HG02759 (cell line): Measurements from ENCODE around the gene SDK2.

Experiments
- ATAC-seq: cut with Tn5 transposase; IDR thresholded peaks from one replicate; pipeline ENCODE4 v1.9.1; 2021; ENCODE audit warnings: mild to moderate bottlenecking, moderate library complexity; ENCODE audit not compliant: unreplicated experiment

The SDK2 gene

DNA sequence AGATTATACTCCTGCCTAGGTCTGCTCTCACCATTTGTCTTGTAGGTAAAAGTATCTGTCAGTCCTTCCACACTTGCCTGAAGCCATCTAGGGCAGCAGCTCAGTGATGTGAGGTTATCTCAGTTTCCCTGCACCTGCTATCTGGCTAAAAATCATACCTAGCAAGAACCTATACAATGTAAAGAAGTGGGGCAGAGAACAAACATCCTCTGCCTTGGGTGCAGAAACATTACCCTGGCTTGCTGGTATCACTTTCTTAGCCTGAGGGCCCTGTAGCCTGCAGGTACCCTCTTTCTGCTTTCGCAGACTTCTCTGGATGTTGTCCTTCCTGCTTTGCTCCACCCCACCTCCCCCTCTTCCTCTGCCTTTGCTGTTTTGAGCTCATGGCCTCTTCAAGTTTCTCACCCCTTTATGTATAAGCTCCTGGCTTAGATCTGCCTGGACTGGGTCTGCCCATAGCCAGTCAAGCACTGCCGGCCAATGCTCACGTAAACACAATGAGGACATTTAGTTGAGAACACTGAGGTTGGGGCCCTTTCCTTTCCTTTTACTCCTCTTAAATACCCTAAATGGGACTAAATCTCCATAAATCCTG is 8.7 kb upstream of the SDK2 start:
- ATAC-seq = no peak

DNA sequence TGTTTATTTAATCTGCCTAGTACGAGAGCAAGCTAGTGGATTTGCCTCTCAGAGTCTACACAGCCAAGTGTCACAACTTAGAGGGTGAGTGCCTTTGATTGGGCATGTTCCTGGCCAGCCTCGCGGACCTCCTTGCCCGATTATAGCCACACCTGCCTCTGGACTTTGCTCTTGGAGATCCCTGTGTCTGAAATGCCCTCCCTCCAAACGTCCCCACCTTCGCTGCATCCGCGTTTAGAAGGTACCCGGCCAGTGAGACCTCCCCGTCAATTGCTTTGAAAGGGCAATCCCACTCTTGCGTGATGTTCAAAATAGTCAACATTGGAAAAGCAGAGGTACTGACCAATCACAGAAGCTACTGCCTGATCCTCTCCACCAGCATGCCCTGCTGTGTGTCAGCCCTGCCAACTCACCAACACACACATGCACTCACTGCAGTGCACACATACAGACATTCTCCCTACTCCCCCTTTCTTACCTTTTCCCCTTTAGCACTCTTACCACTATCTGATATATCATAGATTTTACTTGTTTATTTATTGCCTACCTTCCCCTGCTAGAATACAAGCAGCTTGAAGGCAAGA is 6.5 kb upstream of the SDK2 start:
- ATAC-seq = no peak

DNA sequence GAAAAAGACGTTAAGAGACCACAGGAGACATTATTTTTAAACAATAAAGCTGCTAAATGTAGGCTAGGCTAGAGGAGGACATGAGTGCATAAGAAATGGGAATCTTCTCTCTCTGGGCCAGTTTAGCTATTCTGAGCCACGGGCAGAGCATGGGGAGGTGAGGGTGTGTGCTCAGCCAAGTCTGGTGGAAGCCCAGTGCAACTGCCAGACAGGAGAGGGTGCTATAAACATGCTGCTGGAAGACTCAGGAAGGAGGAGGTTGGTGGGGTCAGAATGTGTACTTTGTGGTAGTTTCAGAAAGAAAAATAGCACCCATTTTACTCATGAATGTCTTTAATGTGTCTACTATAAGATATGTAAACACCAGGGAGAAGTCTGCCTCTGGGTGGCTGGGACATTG is 5.9 kb upstream of the SDK2 start:
- ATAC-seq = no peak

DNA sequence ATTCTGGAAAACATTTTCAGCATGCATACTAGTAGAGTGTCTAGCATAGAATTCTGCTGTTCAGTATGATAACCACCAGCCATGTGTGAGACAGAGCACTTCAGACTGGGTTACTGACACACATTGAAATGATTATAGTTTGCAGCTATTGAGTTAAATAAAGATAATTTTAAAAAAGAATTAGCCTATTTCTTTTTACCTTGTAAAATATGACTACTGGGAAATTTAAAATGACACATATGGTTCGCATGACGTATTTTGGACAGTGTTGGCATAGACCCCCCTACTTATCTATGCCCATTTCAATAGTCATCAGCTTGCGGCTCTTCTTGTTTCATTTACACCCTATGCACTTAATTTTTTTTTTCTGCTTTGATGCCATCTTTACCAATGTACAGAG is 4.7 kb upstream of the SDK2 start:
- ATAC-seq = no peak

DNA sequence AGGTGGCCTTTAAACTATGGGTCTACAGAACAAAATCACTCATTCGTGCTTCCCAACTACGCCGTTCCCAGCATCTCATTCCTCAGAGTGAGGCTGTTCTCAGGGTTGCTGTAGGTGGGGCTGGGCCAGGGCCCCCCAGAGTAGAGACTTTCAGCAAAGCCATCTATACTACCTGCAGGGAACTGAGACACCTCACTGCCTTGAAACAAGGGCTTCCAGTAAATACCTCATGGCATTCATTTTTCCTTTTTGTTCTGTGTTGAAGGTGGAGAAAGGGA is 4.2 kb upstream of the SDK2 start:
- no peak for ATAC-seq

DNA sequence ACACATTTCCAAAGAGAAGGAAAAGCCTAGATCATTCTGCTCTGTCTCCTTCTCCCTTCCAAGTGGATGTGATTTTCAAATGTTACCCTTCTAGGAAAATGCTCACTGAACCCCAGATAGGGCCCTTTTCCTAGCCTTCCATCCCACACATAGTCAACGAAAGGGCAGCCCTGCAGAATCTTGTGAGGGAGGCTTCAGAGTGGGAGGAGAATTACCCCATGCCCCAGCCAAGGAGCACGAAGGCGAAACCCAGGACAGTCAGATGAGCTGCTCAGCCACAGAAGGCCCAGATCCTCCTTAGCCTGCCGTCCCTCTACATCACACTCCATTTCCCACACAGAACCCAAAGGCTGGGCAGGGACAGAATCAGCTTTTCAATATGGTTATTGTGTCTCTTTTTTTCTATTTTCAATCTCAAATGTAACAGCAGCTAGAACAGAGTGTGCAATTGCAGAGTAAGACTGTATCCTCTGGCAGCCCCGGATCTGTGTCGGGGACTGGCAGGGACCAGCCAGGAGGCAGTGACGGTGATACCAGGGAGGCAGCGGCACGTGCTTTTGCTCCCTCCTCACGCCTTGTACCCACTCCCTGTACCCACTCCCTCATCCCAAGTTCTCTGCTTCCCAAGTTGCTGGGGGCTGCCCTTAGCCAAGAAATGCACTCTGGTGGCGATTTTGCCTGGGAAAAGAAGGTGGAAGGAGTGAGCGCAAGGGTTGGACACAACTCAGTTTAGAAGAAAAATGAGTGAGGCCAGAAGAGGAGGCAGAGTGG is 3.7 kb upstream of the SDK2 start:
- ATAC-seq = no peak

DNA sequence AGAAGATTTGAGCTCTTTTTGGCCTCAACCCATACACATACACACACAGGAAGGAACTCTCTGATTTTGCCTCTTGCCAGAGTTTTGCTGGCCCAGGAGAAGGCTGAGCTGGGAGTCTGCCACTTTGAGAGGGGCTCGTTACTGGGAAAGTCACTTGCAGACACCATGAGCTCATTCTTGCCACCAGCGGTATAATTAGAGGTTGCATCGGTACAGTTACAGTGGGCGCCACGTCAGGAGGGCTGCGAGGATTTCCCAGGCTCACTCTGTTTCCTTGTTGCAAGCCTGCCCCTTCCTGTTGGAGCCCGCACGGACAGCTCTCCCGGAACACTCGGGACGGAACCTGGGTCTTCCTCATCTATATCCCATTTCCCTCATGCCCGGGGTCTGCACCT is 3.1 kb upstream of the SDK2 start:
- no peak for ATAC-seq

DNA sequence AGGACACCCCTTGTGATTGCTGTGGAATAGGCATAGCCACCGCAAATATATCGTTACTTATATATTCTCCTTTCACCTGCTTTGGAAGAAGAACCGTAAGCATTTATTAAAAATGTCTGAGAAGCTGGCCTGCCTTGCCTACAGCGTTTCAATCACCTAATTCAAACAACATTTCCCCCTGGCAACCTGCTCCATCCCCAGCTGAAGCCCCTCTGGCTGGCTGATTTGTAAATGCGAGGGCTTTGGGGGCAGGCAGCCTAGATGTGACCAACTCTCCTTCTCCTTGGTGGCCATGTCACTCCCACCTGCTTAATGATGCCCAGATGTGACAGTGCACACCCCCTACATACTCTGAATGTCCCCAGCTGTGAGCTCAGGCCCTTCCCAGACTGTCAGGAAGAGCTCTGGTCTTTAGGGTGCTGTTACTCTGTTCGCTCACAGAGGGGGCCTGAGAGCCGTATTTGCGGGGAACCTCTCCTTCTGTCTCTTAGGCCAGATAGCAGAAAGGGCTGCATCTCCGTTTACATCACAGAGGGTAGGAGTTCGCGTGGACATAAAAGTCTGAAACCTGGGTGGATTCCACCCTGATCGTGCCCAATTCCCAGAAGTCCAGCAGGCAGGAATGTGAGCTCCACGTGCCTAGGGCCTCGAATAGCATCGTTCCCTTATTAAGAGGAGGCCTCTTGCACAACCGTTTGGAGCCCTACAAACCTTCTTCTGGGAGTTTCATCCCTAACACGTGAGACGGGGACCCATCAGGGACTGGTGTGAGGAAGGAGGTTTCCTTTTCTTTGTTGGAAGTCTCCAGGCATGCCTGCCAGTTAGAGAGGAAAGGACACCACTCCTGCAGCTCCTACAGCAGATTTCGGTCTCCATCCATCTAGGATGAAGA is 2.4 kb upstream of the SDK2 start:
- no peak for ATAC-seq

DNA sequence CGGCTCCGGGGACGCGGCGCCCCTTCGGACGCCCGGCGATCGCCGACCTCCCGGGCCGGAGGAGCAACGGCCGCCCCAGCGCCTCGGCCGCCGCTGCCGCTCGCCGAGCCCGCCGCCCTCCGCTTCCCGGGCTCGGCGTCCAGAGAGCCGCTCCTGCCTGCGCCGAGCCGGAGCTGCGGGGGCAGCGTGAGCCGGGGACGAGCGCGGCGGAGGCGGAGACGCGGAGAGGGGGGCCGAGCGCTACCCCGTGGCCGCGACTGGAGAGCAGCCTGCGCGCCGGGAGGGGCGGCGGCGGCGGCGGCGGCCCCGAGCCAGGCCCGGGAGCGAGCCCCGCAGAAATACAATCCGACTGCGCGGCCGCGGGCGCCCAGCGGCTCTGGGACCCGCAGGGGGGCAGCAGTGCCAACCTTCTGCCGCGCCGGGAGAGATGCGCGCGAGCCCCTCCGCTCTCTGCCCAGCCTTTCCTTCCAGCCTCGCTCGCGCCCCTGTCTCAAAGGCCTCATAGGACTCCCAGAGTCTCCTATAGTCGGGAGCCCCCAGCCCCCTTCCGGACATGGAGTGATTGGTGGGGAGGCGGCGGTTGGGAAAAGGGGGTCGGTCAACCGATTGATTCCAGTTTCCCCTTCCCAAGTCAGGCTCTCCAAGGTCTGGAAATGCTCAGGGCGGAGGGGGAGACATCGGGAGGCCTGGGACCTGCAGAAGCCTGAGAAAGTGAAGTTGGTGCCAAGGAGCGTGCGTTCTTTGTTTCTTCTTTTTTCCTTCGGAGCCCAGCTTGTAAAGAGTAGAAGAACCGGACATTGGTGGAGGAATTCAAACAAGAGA is 1.0 kb upstream of the SDK2 start:
- ATAC-seq = no peak

DNA sequence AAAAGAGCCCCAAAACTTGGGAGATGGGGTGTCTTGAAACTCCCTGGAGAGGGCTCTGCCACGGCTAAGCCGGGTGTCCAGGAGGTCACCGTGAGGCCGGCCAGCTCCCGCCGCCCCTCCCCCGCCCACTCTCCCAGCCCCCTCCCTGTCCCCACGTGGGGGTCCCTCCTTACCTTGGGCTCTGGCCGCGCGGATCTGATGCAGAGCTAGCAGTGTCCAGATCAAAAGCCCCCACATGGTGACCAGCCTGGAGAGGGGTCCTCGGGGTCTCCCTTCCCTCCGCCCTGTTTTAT is 447 bp downstream of the SDK2 start:
- ATAC-seq = no peak

DNA sequence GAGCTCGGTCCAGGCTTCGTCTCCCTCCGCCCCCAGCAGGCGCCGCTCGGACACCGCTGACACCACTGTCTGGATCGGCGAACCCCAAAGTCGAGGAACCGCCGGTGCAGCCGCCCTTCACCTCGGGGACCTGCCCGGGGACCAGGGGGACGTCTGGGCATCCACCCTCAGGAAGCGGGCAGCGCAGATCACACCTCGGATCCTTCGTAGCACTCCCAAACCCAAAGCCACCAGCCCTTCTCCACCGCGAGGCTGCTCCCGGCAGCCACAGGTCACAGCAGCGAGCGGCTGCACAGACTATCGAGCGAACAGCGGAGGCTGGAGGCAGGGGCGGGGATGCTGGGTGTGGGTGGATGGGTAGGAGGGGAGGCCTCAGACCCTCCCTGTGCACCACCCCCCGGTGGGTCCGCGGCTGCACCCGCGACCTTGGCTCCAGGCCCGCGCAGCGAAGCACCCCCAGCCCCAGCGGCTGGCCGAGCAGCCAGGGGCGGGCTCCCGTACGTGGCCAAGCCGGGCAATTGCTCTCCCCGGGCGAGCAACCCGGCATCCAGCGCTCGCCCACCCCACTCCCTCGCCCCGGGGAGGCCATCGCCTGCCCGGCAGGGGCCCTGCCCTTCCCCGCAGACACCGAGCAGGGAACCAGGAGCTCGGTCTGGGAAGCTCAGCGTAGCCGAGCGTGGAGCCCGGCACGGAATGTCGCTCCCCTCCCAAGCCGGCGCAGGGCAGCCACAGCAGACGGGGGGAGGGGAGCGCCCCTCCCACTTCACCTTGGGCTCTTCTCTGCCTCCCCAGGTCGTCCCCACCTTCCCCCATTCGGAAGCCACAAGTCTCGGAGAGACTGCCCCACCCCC is 1.0 kb downstream of the SDK2 start:
- ATAC-seq = no peak

DNA sequence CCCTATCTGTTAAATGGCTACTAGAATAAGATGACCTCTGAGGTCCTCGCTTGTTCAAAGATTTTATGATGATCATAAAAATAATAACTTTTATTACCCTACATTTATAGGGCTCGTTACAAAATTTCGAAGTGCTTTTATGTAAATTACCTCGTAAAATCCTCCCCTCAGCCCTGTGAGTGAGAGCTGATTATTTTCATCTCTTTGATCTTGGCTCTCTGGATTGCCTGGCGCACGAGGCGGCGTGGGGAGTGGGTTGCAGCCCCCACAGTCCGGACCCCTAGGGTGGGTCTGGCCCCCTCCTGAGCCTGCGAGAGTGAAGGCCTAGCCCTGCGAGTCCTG is 1.6 kb downstream of the SDK2 start:
- ATAC-seq = no peak

DNA sequence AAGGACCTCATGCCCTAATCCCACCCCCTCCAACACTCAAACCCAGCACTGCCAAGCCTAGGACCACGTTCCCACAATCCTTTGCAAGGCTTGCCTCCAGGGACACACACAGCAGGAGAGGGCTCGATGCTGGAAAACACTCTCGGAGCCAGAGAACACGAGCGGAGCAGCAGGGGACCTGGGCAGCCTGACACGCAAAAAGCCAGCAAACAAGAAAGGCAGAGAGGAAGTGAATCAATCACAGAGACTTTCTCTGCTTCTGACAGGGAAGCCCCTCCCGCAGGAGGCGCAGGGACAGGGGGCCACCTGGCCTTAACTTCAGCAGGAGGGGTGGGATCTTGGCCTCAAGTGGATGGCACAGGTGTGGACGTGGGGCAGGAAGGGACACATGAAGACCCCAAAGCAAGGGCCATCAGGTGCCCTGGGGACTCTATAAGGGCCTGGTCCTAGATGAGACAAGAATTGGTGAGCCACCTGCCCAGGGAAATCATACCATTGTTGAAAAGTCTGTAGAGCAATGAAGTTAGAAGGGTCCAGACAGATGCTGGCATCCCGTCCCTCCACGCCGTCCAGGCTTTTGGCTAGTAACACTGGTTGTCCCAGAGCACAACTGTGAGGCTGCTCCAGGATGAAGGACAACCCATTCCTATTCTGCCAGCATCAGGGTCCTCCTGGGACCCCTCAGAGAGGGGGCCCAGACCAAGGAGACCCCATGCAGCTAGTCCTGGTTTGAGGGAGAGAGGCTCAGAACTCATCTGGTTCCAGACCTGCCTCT is 2.2 kb downstream of the SDK2 start:
- ATAC-seq = no peak

DNA sequence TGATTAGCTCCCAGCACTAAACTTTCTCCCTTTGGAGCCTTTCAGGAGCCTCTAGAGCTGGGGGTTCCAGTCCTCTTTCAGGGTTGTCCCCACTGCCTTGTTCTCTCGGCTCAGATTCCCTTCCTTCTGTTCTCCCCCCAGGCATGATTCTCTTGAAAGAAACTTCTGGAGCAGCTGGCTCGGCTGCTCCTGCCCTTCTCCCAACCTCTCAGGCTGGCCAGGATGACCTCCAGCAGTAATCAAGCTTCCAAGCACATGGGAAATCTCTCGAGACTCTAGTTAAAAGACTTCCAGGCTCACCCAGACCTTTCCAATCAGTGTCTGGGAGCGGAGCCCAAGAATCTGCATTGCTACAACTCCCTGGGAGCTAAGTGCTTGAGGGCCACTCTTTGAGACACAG is 3.6 kb downstream of the SDK2 start:
- no peak for ATAC-seq

DNA sequence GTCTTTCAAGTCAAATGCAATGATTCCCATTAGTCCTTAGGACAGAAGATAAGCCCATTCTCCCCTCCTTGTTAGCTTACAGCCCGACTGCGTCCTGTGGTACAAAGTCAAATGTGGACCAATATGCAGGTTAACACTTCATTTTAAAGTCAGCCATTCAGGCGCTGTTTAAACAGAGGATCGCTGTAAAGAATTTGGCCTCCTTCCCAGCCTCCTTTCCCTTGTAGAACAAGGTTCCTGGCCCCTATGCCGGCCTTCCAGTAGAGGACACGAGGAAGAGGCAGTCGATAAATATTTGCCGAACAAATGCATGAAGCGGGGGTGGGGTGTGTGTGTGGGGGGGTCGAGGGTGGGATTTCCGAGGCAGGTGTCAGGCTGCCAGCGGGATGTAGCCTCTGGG is 4.3 kb downstream of the SDK2 start:
- ATAC-seq = no peak

DNA sequence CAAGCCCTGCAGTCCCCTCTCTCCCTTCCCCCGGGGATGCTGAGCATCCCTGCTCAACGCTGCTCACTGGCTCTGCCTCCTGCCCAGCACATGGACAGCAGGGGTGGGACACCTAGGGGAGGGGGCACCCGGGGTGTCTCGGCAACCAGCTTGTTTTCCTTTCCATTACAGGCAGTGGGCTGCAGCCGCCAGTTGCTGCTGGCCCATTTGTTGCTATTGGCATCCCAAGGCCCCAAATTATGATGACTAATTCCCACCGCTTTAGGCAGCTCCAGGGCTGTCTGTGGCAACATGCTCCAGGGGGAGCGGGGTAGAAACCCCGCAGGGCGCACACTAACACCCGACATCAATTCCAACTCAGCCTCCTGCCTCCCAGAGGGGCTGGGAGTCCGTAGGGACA is 4.9 kb downstream of the SDK2 start:
- no peak for ATAC-seq

DNA sequence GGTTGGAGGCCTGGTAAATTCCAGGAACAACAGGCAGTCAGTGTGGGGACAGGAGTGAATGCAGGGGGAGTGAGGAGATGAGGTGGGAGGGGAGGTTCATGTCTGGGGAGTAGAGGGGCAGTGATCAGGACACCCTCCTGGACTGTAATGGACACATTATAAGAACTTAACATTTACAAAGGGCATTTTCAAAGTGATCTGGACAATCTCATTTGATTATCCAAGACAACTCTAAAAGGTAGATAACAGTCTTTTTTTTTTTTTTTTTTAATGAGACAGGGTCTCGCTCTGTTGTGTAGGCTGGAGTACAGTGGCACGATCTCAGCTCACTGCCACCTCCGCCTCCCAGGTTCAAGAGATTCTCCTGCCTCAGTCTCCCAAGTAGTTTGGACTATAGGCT is 5.7 kb downstream of the SDK2 start:
- no peak for ATAC-seq

DNA sequence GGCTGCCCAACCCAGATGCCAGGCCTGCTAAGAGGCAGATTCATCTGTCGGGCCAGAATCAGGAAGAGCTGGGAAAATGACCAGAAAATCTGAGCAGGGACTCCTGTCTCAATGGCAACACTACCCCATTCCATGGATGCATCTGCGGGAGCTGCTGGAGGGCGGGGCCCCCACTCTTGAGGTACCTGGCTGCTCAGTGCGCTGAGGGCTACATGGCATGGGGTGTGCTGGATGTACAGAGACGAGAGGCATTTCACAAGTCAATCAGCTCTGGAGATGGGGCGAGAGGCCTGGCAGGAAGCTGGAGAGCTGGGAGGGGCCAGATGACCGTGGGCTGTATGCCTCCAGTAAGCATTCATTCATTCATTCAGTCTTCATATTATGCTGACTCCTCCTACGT is 6.4 kb downstream of the SDK2 start:
- ATAC-seq = no peak

DNA sequence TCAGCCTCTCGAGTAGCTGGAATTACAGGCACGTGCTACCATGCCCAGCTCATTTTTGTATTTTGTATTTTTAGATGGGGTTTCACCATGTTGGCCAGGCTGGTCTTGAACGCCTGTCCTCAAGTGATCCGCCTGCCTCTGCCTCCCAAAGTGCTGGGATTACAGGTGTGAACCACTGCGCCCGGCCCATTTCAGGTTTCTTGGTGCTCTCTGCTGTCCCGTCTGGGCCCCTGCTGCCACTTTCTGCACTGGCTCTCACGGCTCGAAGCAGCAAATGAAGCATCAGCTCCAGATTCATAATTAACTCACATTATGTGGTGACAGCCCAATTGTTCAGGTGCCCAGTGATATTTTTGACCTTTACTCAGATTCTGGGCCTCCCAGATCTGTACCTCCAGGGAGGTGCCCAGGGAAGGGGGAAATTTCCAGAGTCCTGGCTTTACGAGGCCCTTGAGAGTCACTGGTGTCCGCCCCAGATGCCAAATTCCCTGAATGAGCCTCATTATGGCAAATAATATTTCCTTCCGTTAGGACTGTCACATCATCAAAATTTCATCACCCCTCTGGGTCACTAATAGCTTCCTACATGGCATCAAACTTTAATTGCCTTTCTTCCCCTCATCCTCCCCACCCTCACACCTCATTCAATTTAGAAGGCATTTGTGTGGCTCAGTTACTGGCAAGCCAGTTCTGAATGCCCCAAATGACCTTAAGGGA is 9.0 kb downstream of the SDK2 start:
- ATAC-seq = no peak
